Suprapubic skin (tissue), 4 donors: ENCODE measurements around the gene ADRB1. TPM values are rescaled to one million over a fixed set of nuclear protein-coding genes. Genes with fewer than 3 reads are reported as not detected.

Experiments
- DNase-seq, 2 donors: peaks; one replicate each; pipeline ENCODE4 v3.0.0-alpha.2; 2019; ENCODE audit warnings: low spot score in 2 of 2
- H3K27ac ChIP-seq: fragments of 200-600 bp; sonication (generic); one replicate; pipeline ENCODE4 v1.5.1; 2019
- H3K27me3 ChIP-seq: fragments of 200-600 bp; sonication (generic); one replicate; pipeline ENCODE4 v1.5.1; 2019
- H3K36me3 ChIP-seq: fragments of 200-600 bp; sonication (generic); one replicate; pipeline ENCODE4 v1.5.1; 2019
- H3K4me1 ChIP-seq: fragments of 200-600 bp; sonication (generic); one replicate; pipeline ENCODE4 v1.5.1; 2019
- H3K4me3 ChIP-seq: fragments of 200-600 bp; sonication (generic); one replicate; pipeline ENCODE4 v1.5.1; 2019; ENCODE audit warnings: mild to moderate bottlenecking
- H3K9me3 ChIP-seq: fragments of 200-600 bp; sonication (generic); one replicate; pipeline ENCODE4 v1.5.1; 2019
- EP300 ChIP-seq: sonication (generic); formaldehyde crosslinking; IDR thresholded peaks from one replicate; pipeline ENCODE4 v1.6.1; 2017; ENCODE audit warnings: antibody characterized with exemption
- POLR2A ChIP-seq, 2 donors: fragments of 450-650 bp; IDR thresholded peaks; one replicate each; pipeline ENCODE4 v1.6.1; 2017; ENCODE audit warnings: antibody characterized with exemption in 2 of 2, mild to moderate bottlenecking in 2 of 2, moderate library complexity in 2 of 2
- POLR2AphosphoS5 ChIP-seq, 3 donors: sonication (generic); formaldehyde crosslinking; IDR thresholded peaks; one replicate each; pipeline ENCODE4 v1.6.1; 2017; ENCODE audit warnings: antibody characterized with exemption in 3 of 3
- WGBS: methylation state at CpG from one replicate; pipeline ENCODE4 v1.1.5; 2018; 5-methylcytosine and 5-hydroxymethylcytosine counted together
- total RNA-seq, 4 donors: library from RNA; depleted of rRNA; stranded (reverse); fragments of >200 nt; gene quantifications; one replicate each; pipeline ENCODE4 v1.1.0, GENCODE V29; 2016
- TF ChIP-seq, protein P1 (sequence below), 2 donors: fragments of 200-600 bp in 1 of 2; fragments of 450-650 bp in 1 of 2; sonication (generic) in 1 of 2; IDR thresholded peaks; one replicate each; pipeline ENCODE4 v1.5.1; 2016 to 2019; ENCODE audit warnings: antibody characterized with exemption in 2 of 2, mild to moderate bottlenecking in 1 of 2, moderate library complexity in 1 of 2

Gene ADRB1
- 1 to 10 TPM in 3 of 4 donors, under 1 TPM in 1; 0.56 to 1.4 (median 1.1) TPM for total RNA-seq

DNA sequence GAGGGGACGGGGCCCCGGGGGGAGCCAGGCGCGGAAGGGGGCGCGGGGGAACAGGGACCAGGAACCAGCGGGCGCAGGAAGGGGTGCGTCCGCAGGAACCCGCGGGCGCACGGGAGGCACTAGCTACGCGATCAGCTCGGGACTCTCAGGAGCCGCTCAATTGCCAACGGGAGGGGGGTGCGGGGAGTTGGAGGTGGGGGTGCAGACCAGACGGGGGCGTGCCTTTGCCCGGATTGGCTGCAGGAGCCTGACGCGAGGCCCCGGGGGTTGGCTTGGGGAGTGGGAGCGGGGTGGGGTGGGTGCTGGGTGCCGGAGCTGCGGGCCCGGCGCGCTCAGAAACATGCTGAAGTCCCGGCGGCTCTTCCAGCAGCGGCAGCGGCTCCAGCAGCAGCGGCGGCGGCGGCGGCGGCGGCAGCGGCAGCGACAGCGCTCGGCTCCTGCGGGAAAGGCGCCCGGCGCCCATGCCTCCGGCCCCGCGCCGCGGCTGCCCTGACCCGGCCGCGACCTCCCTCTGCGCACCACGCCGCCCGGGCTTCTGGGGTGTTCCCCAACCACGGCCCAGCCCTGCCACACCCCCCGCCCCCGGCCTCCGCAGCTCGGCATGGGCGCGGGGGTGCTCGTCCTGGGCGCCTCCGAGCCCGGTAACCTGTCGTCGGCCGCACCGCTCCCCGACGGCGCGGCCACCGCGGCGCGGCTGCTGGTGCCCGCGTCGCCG lies at the start of gene ADRB1:
Gene ADRB1 (plus strand): TSS at position 335 of the 715 bp plus-strand sequence. CDS start 267 bp downstream, at position 602.
- Histone ChIP-seq H3K27ac (peak within 1 kb of the TSS; percentile 80), H3K27me3 (peaks cover 39% of the 10 kb centered on the region), H3K9me3 (no peaks in the 10 kb centered on the region), H3K4me3 (peak within 1 kb of the TSS; percentile 55), H3K4me1 (peaks cover 27% of the 10 kb centered on the region), H3K36me3 (no peaks in the 10 kb centered on the region)
- peak in 1 of 2 donors; percentile 29 for TF ChIP-seq POLR2A (IDR thresholded peaks at IDR 0.05)
- TF ChIP-seq, protein P1, sequence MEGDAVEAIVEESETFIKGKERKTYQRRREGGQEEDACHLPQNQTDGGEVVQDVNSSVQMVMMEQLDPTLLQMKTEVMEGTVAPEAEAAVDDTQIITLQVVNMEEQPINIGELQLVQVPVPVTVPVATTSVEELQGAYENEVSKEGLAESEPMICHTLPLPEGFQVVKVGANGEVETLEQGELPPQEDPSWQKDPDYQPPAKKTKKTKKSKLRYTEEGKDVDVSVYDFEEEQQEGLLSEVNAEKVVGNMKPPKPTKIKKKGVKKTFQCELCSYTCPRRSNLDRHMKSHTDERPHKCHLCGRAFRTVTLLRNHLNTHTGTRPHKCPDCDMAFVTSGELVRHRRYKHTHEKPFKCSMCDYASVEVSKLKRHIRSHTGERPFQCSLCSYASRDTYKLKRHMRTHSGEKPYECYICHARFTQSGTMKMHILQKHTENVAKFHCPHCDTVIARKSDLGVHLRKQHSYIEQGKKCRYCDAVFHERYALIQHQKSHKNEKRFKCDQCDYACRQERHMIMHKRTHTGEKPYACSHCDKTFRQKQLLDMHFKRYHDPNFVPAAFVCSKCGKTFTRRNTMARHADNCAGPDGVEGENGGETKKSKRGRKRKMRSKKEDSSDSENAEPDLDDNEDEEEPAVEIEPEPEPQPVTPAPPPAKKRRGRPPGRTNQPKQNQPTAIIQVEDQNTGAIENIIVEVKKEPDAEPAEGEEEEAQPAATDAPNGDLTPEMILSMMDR (IDR thresholded peaks at IDR 0.05) = no peak
- DNase-seq = peak; percentile 89 to 94
- 2% methylated on average over 37 of the region's 90 CpGs for WGBS

DNA sequence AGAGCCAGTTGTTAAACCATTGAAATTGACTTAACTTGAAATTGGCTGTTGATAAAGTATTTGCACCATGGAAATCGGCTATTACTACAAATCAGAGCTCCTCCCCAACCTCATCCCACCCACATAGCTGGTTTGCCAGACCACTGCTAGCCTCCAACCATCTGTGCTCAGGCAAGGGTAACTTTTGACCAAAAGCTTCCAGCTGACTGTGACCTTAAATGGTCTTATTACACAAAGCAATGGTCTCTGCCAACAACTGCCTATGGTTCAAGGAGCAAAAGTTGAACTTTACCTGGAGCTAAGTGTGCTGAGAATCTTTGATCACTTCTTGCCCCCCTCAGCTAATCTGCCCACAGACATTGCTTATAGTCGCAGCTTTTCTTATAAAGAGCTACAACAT lies 48.5 kb upstream of the ADRB1 start:
- no peaks in the 10 kb centered on the region for H3K36me3 ChIP-seq
- no peaks in the 10 kb centered on the region for H3K27me3 ChIP-seq
- no peak overlapping the region for H3K27ac ChIP-seq
- WGBS = 76% methylated on average over 2 of the region's 2 CpGs
- TF ChIP-seq POLR2A (IDR thresholded peaks at IDR 0.05) = no peak
- TF ChIP-seq, protein P1 (IDR thresholded peaks at IDR 0.05) = no peak
- TF ChIP-seq EP300 = no peak
- TF ChIP-seq POLR2AphosphoS5 (IDR thresholded peaks at IDR 0.05) = no peak
- peaks cover 16% of the 10 kb centered on the region for H3K4me1 ChIP-seq
- DNase-seq = no peak
- H3K4me3 ChIP-seq = no peak overlapping the region
- no peaks in the 10 kb centered on the region for H3K9me3 ChIP-seq

DNA sequence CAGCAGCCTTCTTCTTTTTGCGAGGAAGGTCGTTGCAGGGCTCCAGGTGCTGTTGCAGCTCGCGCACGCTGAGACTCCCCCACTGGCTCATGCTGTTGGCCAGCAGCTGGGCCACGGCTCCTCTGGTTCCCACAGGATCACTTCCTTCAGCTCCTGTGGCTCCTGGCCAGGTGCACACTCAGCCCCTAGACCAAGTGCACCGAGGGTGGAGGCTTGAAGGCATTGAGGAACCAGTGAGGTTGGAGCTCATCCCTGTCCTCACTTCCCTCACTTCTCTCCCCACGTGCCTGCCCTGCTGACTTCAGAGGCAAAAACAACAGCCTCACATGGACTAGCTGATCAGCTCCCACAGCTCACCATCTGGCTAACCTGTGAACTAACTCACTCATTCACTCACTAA lies 46.2 kb upstream of the ADRB1 start:
- H3K9me3 ChIP-seq = no peaks in the 10 kb centered on the region
- no peaks in the 10 kb centered on the region for H3K27me3 ChIP-seq
- H3K4me3 ChIP-seq = no peak overlapping the region
- no peak overlapping the region for H3K27ac ChIP-seq
- H3K36me3 ChIP-seq = no peaks in the 10 kb centered on the region
- DNase-seq = no peak
- WGBS = 72% methylated on average over 8 of the region's 8 CpGs
- TF ChIP-seq, protein P1 (IDR thresholded peaks at IDR 0.05) = no peak
- no peak for TF ChIP-seq POLR2A (IDR thresholded peaks at IDR 0.05)
- no peak for TF ChIP-seq POLR2AphosphoS5 (IDR thresholded peaks at IDR 0.05)
- no peak for TF ChIP-seq EP300
- peaks cover 16% of the 10 kb centered on the region for H3K4me1 ChIP-seq

DNA sequence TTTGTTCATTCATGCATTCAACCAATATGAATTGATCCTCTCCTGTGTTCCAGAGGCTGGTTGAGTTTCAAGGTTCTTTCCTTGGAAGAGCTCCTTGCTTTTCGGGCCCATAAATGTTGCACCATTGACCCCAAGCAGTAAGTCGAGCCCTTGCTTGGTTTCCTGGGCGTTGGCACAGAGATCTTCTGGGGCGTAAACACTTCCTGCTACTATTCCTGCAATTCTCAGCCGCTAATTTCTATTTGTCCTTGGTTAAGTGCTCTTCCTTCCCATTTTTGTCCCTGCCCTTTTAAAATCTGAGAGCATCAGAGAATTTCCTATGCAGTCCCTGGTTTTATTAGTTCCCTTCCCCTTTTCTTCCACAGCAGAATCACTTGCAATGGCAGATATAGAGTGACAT lies 44.1 kb upstream of the ADRB1 start:
- H3K27me3 ChIP-seq = no peaks in the 10 kb centered on the region
- no peak overlapping the region for H3K4me3 ChIP-seq
- TF ChIP-seq EP300 = no peak
- TF ChIP-seq POLR2AphosphoS5 (IDR thresholded peaks at IDR 0.05) = no peak
- TF ChIP-seq, protein P1 (IDR thresholded peaks at IDR 0.05) = no peak
- no peak for TF ChIP-seq POLR2A (IDR thresholded peaks at IDR 0.05)
- H3K27ac ChIP-seq = no peak overlapping the region
- WGBS = 75% methylated on average over 5 of the region's 5 CpGs
- no peaks in the 10 kb centered on the region for H3K36me3 ChIP-seq
- no peaks in the 10 kb centered on the region for H3K9me3 ChIP-seq
- no peak for DNase-seq
- H3K4me1 ChIP-seq = peaks cover 3% of the 10 kb centered on the region

DNA sequence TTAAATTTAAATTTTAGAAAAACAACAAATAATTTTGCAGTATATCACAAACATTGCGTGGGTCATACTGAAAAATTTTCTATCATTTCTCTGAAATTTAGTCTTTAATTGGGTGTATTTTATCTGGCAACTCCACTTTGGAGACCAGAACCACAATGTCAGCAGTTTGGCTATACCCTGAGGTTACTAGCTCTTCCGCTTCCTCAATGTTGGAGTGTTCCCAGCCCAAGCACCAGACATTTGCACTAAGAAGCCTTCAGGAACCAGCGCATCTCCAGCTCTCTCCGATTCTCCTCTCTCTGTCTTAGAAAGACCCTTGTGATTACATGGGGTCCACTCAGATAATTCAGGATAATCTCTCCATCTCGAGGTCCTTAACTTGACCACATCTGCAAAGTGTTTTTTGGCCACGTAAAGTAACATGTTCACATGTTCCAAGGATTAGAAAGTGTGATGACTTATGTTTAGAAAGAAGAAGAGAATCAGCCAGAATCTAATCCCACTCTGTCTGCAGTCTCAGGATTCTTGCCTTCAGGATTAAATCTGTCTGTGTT lies 43.1 kb upstream of the ADRB1 start:
- Histone ChIP-seq H3K4me1 (no peaks in the 10 kb centered on the region), H3K27me3 (no peaks in the 10 kb centered on the region), H3K36me3 (no peaks in the 10 kb centered on the region), H3K9me3 (no peaks in the 10 kb centered on the region), H3K4me3 (no peak overlapping the region), H3K27ac (no peak overlapping the region)
- TF ChIP-seq POLR2AphosphoS5 (IDR thresholded peaks at IDR 0.05) (no peak), EP300 (no peak), POLR2A (IDR thresholded peaks at IDR 0.05) (no peak)
- TF ChIP-seq, protein P1 (IDR thresholded peaks at IDR 0.05) = no peak
- no peak for DNase-seq
- WGBS = 87% methylated on average over 6 of the region's 6 CpGs
